OCI-LY7 (cell line): ENCODE measurements around the gene DENND1A. TPM values are rescaled to one million over a fixed set of nuclear protein-coding genes. Genes with fewer than 3 reads are reported as not detected.

ENCODE experiments used
- BruUV-seq: library from RNA; stranded (reverse); fragments of 400-500 nt; replicated peaks from 2 replicates; lab custom pipeline; 2021; lab: Mats Ljungman, UMichigan
- CTCF ChIA-PET: fragments of 300-600 bp; sonication (Branson Sonifier 250); formaldehyde crosslinking; loops from one replicate; lab custom pipeline; 2022; ENCODE audit warnings: antibody characterized with exemption; ENCODE audit not compliant: unreplicated experiment; lab: Charles Lee
- POLR2A ChIA-PET: fragments of 300-600 bp; sonication (Branson Sonifier 250); formaldehyde crosslinking; loops from one replicate; lab custom pipeline; 2022; ENCODE audit warnings: antibody characterized with exemption; lab: Charles Lee
- DNase-seq: peaks from one replicate; pipeline ENCODE4 v3.0.0-alpha.2; 2015; ENCODE audit warnings: low spot score
- H2AFZ ChIP-seq: fragments of 200-600 bp; sonication (generic), shearing (Covaris generic); 2 replicates; pipeline ENCODE4 v1.6.1; 2014; ENCODE audit warnings: mild to moderate bottlenecking, antibody characterized with exemption, low read length, moderate library complexity
- H3K27ac ChIP-seq: fragments of 200-600 bp; sonication (generic); 2 replicates; pipeline ENCODE4 v1.5.1; 2014; ENCODE audit warnings: mixed run types, low read depth, mild to moderate bottlenecking, moderate library complexity, low read length, inconsistent platforms; ENCODE audit not compliant: poor library complexity, severe bottlenecking
- H3K36me3 ChIP-seq: fragments of 200-600 bp; sonication (generic); 2 replicates; pipeline ENCODE4 v1.6.1; 2014; ENCODE audit warnings: mild to moderate bottlenecking, antibody characterized with exemption, low read length, moderate library complexity, mixed read lengths; ENCODE audit not compliant: insufficient read depth
- H3K4me1 ChIP-seq: fragments of 200-600 bp; sonication (generic); 2 replicates; pipeline ENCODE4 v1.5.1; 2014; ENCODE audit warnings: mild to moderate bottlenecking, low read length; ENCODE audit not compliant: insufficient read depth, poor library complexity, severe bottlenecking
- H3K4me2 ChIP-seq: fragments of 200-600 bp; sonication (generic); 2 replicates; pipeline ENCODE4 v1.6.1; 2014; ENCODE audit warnings: mild to moderate bottlenecking, low read length
- H3K4me3 ChIP-seq: fragments of 200-600 bp; sonication (generic); 2 replicates; pipeline ENCODE4 v1.5.1; 2014; ENCODE audit warnings: mild to moderate bottlenecking, low read depth, low read length; ENCODE audit not compliant: poor library complexity, severe bottlenecking
- H3K79me2 ChIP-seq: fragments of 200-600 bp; sonication (generic); 2 replicates; pipeline ENCODE4 v1.6.1; 2016; ENCODE audit warnings: low read depth, mild to moderate bottlenecking, low read length, moderate library complexity, mixed read lengths; ENCODE audit not compliant: insufficient read depth
- H3K9me2 ChIP-seq: fragments of 200-600 bp; sonication (generic); 2 replicates; pipeline ENCODE4 v1.6.1; 2016; ENCODE audit warnings: mild to moderate bottlenecking, low read length, mixed read lengths; ENCODE audit not compliant: insufficient read depth
- H3K9me3 ChIP-seq: fragments of 200-600 bp; sonication (generic); 2 replicates; pipeline ENCODE4 v1.6.1; 2014; ENCODE audit warnings: mild to moderate bottlenecking, mixed run types, low read length, mixed read lengths
- H4K20me1 ChIP-seq: fragments of 200-600 bp; sonication (generic); 2 replicates; pipeline ENCODE4 v1.6.1; 2014; ENCODE audit warnings: mild to moderate bottlenecking, antibody characterized with exemption, low read length, moderate library complexity, mixed read lengths; ENCODE audit not compliant: insufficient read depth
- EZH2phosphoT487 ChIP-seq: fragments of 200-600 bp; sonication (generic); IDR thresholded peaks from 2 replicates; pipeline ENCODE4 v1.6.1; 2018; ENCODE audit warnings: low read depth, borderline replicate concordance, mild to moderate bottlenecking, mixed run types, antibody characterized with exemption, low read length, moderate library complexity, mixed read lengths
- intact Hi-C: fragments of 100-400 bp; cut with micrococcal nuclease; formaldehyde crosslinking; loops from one replicate; pipeline ENCODE4 v1.10.0; 2022; ENCODE audit not compliant: unreplicated experiment
- total RNA-seq, 2 experiments: library from RNA; depleted of rRNA in 1 of 2; stranded (reverse); fragments of >200 nt in 1 of 2; shearing (Covaris generic) in 1 of 2; gene quantifications; 2 replicates each; pipeline ENCODE4 v1.2.3, GENCODE V29; 2014 to 2022
- TF ChIP-seq, protein P1 (sequence below): fragments of 200-600 bp; sonication (generic); conservative IDR thresholded peaks from 2 replicates; pipeline ENCODE4 v1.5.1; 2014; ENCODE audit warnings: mild to moderate bottlenecking, antibody characterized with exemption, low read length, moderate library complexity, mixed read lengths

Gene DENND1A
- total RNA-seq, 2 experiments from 2014 or later = 17.9 to 36.3 TPM

DNA sequence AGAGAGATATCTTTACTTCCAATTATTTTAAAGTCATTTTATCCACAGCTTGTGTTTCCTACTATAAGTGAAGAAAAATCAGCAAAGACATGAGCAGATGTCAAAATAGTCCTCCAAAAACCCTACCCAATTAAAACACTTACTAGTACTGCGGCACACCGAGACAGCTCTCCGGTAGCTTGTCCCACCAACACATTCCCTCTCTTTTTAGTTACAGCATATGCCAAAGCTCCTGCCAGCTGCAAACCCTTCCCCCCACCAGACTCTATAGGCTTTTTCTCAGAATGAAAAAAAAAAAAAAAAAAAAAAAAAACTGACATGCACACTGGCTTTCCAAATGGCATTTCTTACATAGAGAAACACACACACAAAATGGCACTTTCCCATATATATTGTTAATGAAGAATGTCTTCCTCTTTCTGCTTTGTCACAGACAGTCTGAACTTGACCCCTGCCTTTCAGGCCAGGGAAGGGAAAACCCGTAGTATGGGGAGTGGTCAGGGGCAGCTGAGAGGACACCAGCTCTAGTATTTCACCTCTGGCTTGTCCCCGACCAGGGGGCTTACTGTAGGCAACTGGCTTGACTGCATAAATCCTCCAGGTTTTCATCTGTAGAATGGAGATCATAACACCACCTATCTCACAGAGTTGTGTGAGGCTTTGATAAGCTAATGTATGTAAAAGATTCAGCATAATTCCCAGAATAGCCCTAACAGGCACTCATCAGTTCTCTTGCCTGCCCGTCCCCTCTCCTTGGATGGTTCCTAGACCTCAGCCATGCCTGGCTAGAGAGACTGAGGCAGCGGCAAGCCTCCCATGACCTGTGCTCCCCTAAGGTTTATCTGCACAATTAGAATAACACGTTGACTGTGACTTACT is 340.3 kb downstream of the DENND1A start:
- Histone ChIP-seq H3K4me1 (no peaks in the 10 kb centered on the region), H3K79me2 (no peaks in the 10 kb centered on the region), H3K9me2 (no peaks in the 10 kb centered on the region), H3K4me2 (no peak overlapping the region), H3K36me3 (no peaks in the 10 kb centered on the region), H4K20me1 (no peaks in the 10 kb centered on the region), H2AFZ (no peak overlapping the region), H3K9me3 (no peaks in the 10 kb centered on the region), H3K27ac (no peak overlapping the region), H3K4me3 (no peak overlapping the region)
- POLR2A ChIA-PET = interaction anchor here (0.6 kb wide), 1 partner anchor 28 kb away, joined by 4 read pairs; no protein-coding TSS in a partner anchor
- intact Hi-C loops = no loop called here
- no peak for DNase-seq
- no TSS peak for BruUV-seq
- TF ChIP-seq, protein P1, sequence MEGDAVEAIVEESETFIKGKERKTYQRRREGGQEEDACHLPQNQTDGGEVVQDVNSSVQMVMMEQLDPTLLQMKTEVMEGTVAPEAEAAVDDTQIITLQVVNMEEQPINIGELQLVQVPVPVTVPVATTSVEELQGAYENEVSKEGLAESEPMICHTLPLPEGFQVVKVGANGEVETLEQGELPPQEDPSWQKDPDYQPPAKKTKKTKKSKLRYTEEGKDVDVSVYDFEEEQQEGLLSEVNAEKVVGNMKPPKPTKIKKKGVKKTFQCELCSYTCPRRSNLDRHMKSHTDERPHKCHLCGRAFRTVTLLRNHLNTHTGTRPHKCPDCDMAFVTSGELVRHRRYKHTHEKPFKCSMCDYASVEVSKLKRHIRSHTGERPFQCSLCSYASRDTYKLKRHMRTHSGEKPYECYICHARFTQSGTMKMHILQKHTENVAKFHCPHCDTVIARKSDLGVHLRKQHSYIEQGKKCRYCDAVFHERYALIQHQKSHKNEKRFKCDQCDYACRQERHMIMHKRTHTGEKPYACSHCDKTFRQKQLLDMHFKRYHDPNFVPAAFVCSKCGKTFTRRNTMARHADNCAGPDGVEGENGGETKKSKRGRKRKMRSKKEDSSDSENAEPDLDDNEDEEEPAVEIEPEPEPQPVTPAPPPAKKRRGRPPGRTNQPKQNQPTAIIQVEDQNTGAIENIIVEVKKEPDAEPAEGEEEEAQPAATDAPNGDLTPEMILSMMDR = no peak
- no peak for TF ChIP-seq EZH2phosphoT487
- CTCF ChIA-PET = no interaction called here

DNA sequence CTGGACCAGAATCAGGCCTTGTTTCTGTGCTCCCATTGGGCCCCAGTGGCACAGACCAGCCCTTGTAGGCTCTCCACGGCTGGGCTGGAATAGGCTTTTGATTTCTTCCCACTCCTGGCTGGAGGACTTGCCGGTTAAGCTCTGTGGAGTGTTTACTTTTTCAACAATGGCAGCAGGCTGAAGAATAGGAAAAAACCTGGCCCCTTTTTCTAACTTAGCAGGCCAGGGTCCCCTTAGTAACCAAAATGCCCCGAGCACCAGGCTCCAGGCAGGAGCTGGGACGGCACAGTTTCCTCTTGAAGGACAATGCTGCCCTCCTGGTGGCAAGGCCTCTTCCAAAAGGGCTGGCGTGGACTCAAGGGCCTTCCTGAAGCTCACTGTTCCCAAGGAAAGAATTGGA is 343.7 kb downstream of the DENND1A start:
- CTCF ChIA-PET = no interaction called here
- no peak overlapping the region for H2AFZ ChIP-seq
- H3K4me2 ChIP-seq = no peak overlapping the region
- TF ChIP-seq EZH2phosphoT487 = no peak
- TF ChIP-seq, protein P1 = no peak
- H3K4me1 ChIP-seq = no peaks in the 10 kb centered on the region
- no peaks in the 10 kb centered on the region for H3K9me2 ChIP-seq
- H3K79me2 ChIP-seq = no peaks in the 10 kb centered on the region
- H4K20me1 ChIP-seq = no peaks in the 10 kb centered on the region
- 0 out of 2 replicates have a peak, but pooled peaks cover 5% of the 10 kb centered on the region for H3K36me3 ChIP-seq
- intact Hi-C loops = no loop called here
- H3K9me3 ChIP-seq = no peaks in the 10 kb centered on the region
- no TSS peak for BruUV-seq
- POLR2A ChIA-PET = no interaction called here
- DNase-seq = no peak
- no peak overlapping the region for H3K4me3 ChIP-seq
- H3K27ac ChIP-seq = no peak overlapping the region
